Upper lobe of left lung (tissue), 4 donors: ENCODE results near the gene METTL14.

Experiments used
- EP300 ChIP-seq, 4 donors: sonication (generic); formaldehyde crosslinking; IDR thresholded peaks; one replicate each; pipeline ENCODE4 v1.5.1; 2017; ENCODE audit warnings: antibody characterized with exemption in 4 of 4, control low read depth in 2 of 4
- POLR2A ChIP-seq, 4 donors: fragments of 450-650 bp; IDR thresholded peaks; one replicate each; pipeline ENCODE4 v1.5.1; 2016 to 2017; ENCODE audit warnings: antibody characterized with exemption in 4 of 4, mild to moderate bottlenecking in 2 of 4
- POLR2AphosphoS5 ChIP-seq, 2 donors: sonication (generic); formaldehyde crosslinking; IDR thresholded peaks; one replicate each; pipeline ENCODE4 v1.5.1; 2017; ENCODE audit warnings: antibody characterized with exemption in 2 of 2
- TF ChIP-seq, protein P1 (sequence below), 6 experiments: fragments of 450-650 bp in 4 of 6; fragments of 200-600 bp in 2 of 6; sonication (generic) in 2 of 6; IDR thresholded peaks; one replicate each; pipeline ENCODE4 v1.5.1; 2016 to 2019; ENCODE audit warnings: antibody characterized with exemption in 6 of 6

DNA sequence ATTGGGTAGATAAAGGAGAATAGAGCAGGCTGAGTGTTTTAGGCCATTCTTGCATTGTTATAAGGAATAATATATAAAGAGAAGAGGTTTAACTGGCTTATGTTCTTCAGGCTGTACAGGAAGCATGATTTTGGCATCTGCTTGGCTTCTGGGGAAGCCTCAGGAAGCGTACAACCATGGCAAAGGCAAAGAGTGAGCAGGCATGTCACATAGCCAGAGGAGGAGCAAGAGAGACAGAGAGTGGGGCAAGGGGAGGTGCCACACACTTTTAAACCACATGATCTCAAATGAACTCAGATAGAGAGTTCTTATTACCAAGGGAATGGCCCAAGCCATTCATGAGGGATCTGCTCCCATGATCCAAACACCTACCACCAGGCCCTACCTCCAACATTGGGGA is 4.4 kb upstream of the METTL14 start:
- TF ChIP-seq, protein P1, sequence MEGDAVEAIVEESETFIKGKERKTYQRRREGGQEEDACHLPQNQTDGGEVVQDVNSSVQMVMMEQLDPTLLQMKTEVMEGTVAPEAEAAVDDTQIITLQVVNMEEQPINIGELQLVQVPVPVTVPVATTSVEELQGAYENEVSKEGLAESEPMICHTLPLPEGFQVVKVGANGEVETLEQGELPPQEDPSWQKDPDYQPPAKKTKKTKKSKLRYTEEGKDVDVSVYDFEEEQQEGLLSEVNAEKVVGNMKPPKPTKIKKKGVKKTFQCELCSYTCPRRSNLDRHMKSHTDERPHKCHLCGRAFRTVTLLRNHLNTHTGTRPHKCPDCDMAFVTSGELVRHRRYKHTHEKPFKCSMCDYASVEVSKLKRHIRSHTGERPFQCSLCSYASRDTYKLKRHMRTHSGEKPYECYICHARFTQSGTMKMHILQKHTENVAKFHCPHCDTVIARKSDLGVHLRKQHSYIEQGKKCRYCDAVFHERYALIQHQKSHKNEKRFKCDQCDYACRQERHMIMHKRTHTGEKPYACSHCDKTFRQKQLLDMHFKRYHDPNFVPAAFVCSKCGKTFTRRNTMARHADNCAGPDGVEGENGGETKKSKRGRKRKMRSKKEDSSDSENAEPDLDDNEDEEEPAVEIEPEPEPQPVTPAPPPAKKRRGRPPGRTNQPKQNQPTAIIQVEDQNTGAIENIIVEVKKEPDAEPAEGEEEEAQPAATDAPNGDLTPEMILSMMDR (IDR thresholded peaks at IDR 0.05) = no peak
- TF ChIP-seq POLR2A (IDR thresholded peaks at IDR 0.05) = no peak
- TF ChIP-seq POLR2AphosphoS5 (IDR thresholded peaks at IDR 0.05) = no peak
- TF ChIP-seq EP300 (IDR thresholded peaks at IDR 0.05) = no peak
